Smooth muscle cell (in vitro differentiated cells): ENCODE measurements around the gene STARD7. TPM values are rescaled to one million over a fixed set of nuclear protein-coding genes. Genes with fewer than 3 reads are reported as not detected.

ENCODE experiments used
- DNase-seq: peaks from one replicate; lab custom pipeline; 2025; ENCODE audit not compliant: unreplicated experiment; lab: John Stamatoyannopoulos, UW
- H2AFZ ChIP-seq: fragments of 200-600 bp; sonication (generic); 2 replicates; pipeline ENCODE4 v1.6.0; 2016; ENCODE audit warnings: antibody characterized with exemption, low read depth, mild to moderate bottlenecking
- H3F3A ChIP-seq: fragments of 200-600 bp; sonication (generic); 2 replicates; pipeline ENCODE4 v1.6.0; 2017; ENCODE audit warnings: antibody characterized with exemption, low read depth
- H3K27ac ChIP-seq: fragments of 200-600 bp; sonication (generic); 2 replicates; pipeline ENCODE4 v1.5.1; 2016; ENCODE audit warnings: low read depth, mild to moderate bottlenecking
- H3K27me3 ChIP-seq: fragments of 200-600 bp; sonication (generic); 2 replicates; pipeline ENCODE4 v1.6.1; 2016; ENCODE audit warnings: low read depth, mild to moderate bottlenecking
- H3K36me3 ChIP-seq: fragments of 200-600 bp; sonication (generic); 2 replicates; pipeline ENCODE4 v1.5.1; 2016; ENCODE audit warnings: low read depth
- H3K4me1 ChIP-seq: fragments of 200-600 bp; sonication (generic); 2 replicates; pipeline ENCODE4 v1.5.1; 2016; ENCODE audit warnings: low read depth
- H3K4me2 ChIP-seq: fragments of 200-600 bp; sonication (generic); 2 replicates; pipeline ENCODE4 v1.6.0; 2016; ENCODE audit warnings: mild to moderate bottlenecking
- H3K4me3 ChIP-seq: fragments of 200-600 bp; sonication (generic); 2 replicates; pipeline ENCODE4 v1.5.1; 2016; ENCODE audit warnings: mild to moderate bottlenecking
- H3K79me2 ChIP-seq: fragments of 200-600 bp; sonication (generic); 2 replicates; pipeline ENCODE4 v1.6.0; 2016; ENCODE audit warnings: low read depth, mild to moderate bottlenecking
- H3K9ac ChIP-seq: fragments of 200-600 bp; sonication (generic); 2 replicates; pipeline ENCODE4 v1.6.0; 2016; ENCODE audit warnings: low read depth
- H3K9me3 ChIP-seq: fragments of 200-600 bp; sonication (generic); replicated peaks from 2 replicates; pipeline ENCODE4 v1.5.1; 2016; ENCODE audit warnings: low read depth
- H4K20me1 ChIP-seq: fragments of 200-600 bp; sonication (generic); 2 replicates; pipeline ENCODE4 v1.6.0; 2016; ENCODE audit warnings: low read depth
- WGBS: methylation state at CpG from one replicate; pipeline ENCODE4 v1.1.7; 2016; ENCODE audit warnings: low lambda C conversion rate; 5-methylcytosine and 5-hydroxymethylcytosine counted together
- polyA plus RNA-seq: library from polyadenylated mRNA; unstranded; fragments of >200 nt; fragmentation: Nextera tagmentation; extraction: Ambion mirVana; gene quantifications from 2 replicates; pipeline ENCODE4 v1.2.1, GENCODE V29; 2016
- total RNA-seq: library from RNA; depleted of rRNA; stranded (reverse); fragments of >200 nt; gene quantifications from 2 replicates; pipeline ENCODE4 v1.2.3, GENCODE V29; 2014
- TF ChIP-seq, protein P1 (sequence below): fragments of 200-600 bp; sonication (generic); IDR thresholded peaks from 2 replicates; pipeline ENCODE4 v1.5.1; 2017; ENCODE audit warnings: borderline replicate concordance, mild to moderate bottlenecking, antibody characterized with exemption; ENCODE audit not compliant: insufficient read depth, poor library complexity, severe bottlenecking

The STARD7 gene
- total and polyA plus RNA-seq, 2 experiments from 2014 or later = 62.3 to 64.4 TPM

DNA sequence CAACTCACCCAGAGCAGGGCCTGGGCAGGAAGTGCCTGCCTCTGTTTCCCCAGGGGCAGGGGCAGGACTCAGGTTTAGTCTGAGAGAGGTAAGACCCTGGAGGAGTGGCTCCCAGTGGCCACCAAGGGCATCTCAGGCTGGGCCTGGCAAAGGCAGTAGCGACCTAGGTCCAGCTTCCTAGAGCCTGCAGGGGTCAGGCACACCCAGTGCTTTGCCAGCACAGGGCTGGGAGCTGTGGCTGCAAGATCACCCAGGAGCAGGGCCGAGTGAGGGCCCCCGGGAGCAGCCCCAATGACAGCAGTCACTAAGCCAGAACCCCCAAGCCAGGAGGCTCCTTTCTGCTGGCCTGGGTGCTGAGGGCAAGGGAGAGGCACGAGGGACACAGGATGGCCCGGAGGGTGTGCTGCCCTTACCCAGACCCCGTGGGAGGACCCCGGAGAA is 54.6 kb downstream of the STARD7 start:
- Histone ChIP-seq H4K20me1 (no peaks in the 10 kb centered on the region), H3K4me2 (no peak overlapping the region), H3K36me3 (no peaks in the 10 kb centered on the region), H3K4me1 (no peaks in the 10 kb centered on the region), H3K9ac (no peak overlapping the region), H3K4me3 (no peak overlapping the region), H3K79me2 (no peaks in the 10 kb centered on the region), H3K27ac (no peak overlapping the region), H3K27me3 (no peaks in the 10 kb centered on the region), H2AFZ (no peak overlapping the region), H3K9me3 (no peaks in the 10 kb centered on the region), H3F3A (no peaks in the 10 kb centered on the region)
- DNase-seq = no peak
- 85% methylated on average over 7 of the region's 7 CpGs for WGBS
- TF ChIP-seq, protein P1, sequence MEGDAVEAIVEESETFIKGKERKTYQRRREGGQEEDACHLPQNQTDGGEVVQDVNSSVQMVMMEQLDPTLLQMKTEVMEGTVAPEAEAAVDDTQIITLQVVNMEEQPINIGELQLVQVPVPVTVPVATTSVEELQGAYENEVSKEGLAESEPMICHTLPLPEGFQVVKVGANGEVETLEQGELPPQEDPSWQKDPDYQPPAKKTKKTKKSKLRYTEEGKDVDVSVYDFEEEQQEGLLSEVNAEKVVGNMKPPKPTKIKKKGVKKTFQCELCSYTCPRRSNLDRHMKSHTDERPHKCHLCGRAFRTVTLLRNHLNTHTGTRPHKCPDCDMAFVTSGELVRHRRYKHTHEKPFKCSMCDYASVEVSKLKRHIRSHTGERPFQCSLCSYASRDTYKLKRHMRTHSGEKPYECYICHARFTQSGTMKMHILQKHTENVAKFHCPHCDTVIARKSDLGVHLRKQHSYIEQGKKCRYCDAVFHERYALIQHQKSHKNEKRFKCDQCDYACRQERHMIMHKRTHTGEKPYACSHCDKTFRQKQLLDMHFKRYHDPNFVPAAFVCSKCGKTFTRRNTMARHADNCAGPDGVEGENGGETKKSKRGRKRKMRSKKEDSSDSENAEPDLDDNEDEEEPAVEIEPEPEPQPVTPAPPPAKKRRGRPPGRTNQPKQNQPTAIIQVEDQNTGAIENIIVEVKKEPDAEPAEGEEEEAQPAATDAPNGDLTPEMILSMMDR = no peak

DNA sequence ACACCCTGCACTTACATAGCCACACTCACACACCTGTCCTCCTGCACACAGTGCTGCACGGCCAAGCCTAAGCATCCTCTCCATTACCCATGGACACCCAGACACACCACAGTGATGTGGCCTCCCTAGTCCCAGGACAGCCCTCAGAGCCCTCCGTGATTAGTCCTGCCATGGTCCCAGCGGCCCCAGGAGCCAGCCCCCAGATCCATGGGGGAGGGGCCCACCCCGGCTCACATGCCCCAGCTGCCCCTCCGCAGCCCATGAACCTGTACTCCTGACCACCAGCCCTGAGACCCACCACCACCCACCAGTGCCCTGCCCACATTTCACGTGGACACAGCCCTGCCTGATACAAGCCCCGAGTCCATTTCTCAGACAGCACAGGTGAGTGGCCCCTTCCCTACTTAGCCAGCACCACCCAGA is 55.3 kb downstream of the STARD7 start:
- Histone ChIP-seq H3K27ac (no peak overlapping the region), H3F3A (no peaks in the 10 kb centered on the region), H3K79me2 (no peaks in the 10 kb centered on the region), H2AFZ (no peak overlapping the region), H3K4me1 (no peaks in the 10 kb centered on the region), H4K20me1 (no peaks in the 10 kb centered on the region), H3K9ac (no peak overlapping the region), H3K36me3 (no peaks in the 10 kb centered on the region), H3K4me3 (no peak overlapping the region), H3K9me3 (no peaks in the 10 kb centered on the region), H3K27me3 (no peaks in the 10 kb centered on the region), H3K4me2 (no peak overlapping the region)
- WGBS = 88% methylated on average over 5 of the region's 7 CpGs
- TF ChIP-seq, protein P1 = no peak
- no peak for DNase-seq

DNA sequence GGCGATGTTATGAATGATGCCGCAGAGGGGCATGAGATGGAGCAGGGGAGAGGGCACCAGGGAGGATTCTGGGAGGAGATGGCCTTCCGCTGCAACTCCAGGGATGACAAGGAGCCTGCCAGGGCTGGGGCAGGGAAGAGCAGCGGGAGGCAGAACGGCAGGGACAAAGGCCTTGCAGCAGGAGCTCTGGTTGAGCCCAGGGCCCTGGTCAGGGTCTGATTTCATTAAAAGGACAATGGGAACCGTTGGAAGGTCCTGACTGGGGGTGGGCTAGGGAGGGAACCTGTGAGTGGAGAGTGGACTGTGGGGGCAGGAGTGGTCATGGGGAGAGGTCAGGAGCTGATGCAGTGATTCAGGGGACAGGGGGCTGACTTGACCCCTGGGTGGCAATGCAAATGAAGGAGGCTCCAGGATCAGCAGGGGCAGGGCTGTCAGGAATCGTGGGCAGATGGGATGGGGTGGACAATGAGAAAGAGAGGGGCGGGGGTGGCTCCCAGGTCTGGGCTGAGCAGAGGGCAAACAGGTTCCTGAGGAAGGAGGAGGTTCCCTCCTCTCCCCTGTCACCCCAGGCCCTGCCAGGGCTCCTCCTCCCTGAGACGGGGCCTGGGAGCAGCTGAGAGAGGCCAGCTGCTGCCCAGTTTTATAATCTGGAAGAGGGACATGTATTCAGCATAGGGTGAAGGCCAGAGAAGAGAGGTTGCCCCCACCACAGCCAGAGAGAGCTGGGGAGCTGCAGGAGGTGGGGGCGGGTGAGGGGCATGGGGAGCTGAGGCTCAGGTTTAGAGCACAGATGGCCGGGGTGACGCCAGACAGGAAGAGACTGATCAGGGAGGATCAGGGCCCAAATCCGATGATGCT is 56.1 kb downstream of the STARD7 start:
- no peaks in the 10 kb centered on the region for H3K9me3 ChIP-seq
- WGBS = 89% methylated on average over 10 of the region's 13 CpGs
- H3K27ac ChIP-seq = no peak overlapping the region
- no peak for DNase-seq
- TF ChIP-seq, protein P1 = no peak
- no peak overlapping the region for H3K4me2 ChIP-seq
- H3F3A ChIP-seq = no peaks in the 10 kb centered on the region
- H2AFZ ChIP-seq = no peak overlapping the region
- H3K4me1 ChIP-seq = no peaks in the 10 kb centered on the region
- no peaks in the 10 kb centered on the region for H3K27me3 ChIP-seq
- no peaks in the 10 kb centered on the region for H4K20me1 ChIP-seq
- H3K79me2 ChIP-seq = no peaks in the 10 kb centered on the region
- H3K36me3 ChIP-seq = no peaks in the 10 kb centered on the region
- no peak overlapping the region for H3K9ac ChIP-seq
- H3K4me3 ChIP-seq = no peak overlapping the region
